NCI-H2171 (cell line): ENCODE data around the gene ATXN2L.
"Not testable (repeated sequence)": the region's sequence is repeated elsewhere in the genome, so short reads cannot be mapped to it uniquely, and the experiment has no call there.

Experiments
- DNase-seq: peaks from one replicate; lab custom pipeline; 2025; lab: John Stamatoyannopoulos, UW

ATXN2L gene

DNA sequence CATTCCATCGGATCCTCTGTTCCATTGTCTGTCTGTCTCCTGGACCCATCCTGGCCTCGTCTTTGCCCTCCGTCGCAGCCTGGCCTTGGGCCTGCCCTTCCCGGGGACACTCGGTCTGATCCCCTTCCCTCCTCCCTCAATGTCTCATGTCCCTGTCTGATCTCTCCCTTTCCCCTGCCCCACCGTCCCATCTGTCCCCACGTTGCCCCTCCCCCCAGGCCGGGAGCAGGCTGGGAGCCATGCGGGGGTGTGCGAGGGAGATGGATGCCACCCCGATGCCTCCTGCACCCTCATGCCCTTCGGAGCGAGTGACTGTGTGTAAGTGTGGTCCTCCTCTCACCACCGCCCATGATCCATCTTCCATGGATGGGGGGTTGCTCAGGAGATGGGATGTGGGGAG, 50.2 kb downstream of the ATXN2L start:
- DNase-seq = no peak

DNA sequence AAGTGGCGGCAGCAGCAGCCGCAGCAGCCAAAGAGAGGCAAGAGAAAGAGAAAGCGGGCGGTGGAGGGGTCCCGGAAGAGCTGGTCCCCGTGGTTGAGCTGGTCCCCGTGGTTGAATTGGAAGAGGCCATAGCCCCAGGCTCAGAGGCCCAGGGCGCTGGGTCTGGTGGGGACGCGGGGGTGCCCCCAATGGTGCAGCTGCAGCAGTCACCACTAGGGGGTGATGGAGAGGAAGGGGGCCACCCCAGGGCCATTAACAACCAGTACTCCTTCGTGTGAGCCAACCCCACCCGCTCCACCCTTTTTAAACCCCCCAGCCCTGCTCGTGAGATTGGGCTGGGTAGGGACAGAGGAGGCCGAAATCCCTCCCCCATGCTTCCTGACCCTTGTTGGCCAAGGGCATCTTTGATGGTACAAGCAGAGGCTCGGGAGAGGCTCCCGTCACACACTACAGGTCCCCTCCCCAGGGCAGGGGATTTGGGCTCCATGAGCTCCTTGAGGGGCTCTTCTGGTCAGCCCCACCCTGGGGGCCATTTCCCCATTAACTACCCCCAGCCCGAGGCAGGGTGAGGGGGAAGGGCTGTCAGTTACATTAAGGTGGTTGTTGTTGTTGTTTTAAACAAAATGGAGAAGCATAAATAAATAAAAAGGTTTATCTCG, 50.9 kb downstream of the ATXN2L start:
- no peak for DNase-seq

- DNase-seq = no peak
Observed at GRCh38 chr16:28874406-28874805, 51.6 kb downstream of the ATXN2L start.

DNA sequence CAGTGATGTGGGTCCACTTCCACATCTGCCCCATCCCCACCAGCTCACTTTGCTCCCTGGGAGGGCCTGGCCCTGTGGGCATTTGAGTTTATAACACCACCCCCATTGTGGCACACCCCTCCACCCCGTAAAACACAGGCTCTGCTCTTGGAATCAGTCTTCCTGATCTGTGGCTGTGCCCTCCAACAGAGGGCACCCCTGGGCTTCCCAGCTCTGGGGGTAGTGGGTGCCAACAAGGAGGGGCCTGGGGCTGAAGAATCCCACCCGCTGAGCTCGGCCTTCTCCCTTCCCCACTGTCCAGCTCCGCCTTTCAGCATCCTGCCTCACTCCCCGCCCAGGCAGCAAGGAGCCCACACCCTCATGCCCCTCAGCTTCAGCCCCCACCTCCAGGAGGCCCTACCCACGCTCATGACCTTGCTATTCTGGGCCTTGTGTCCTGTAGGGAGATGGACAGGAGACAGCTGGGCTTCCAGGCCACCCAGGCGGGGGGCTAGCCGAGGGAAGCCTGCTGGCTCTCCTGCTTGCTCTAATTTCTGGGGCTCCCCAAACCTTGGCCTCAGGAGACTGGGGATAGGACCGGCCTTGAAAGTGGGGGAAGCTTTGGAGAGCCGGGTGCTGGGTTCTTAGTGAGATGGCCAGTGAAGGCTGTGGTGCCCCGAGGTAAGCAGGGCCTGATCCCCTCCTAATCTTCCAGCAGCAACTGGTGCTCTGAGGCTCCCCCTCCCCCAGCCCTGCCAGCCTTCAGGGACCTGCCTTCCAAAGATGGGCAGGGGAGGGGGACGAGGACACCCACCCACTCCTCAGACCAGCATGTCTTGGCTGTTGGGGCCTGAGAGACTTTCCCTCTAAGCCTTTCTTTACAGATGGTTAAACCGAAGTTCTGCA, 52.6 kb downstream of the ATXN2L start:
- DNase-seq = no peak

- no peak for DNase-seq
Observed at GRCh38 chr16:28876019-28876659, 53.3 kb downstream of the ATXN2L start.

GRCh38 chr16:28876973-28877654, 54.3 kb downstream of the ATXN2L start:
- DNase-seq = no peak

- no peak for DNase-seq
Observed at GRCh38 chr16:28877655-28878000, 54.8 kb downstream of the ATXN2L start.

- DNase-seq = no peak
Observed at GRCh38 chr16:28878083-28878926, 55.5 kb downstream of the ATXN2L start, which contains the start of gene ATP2A1. Gene ATP2A1 (plus strand): TSS chr16:28878488. CDS start chr16:28878672, 184 bp downstream.

GRCh38 chr16:28879261-28879840, 56.6 kb downstream of the ATXN2L start:
- no peak for DNase-seq

DNA sequence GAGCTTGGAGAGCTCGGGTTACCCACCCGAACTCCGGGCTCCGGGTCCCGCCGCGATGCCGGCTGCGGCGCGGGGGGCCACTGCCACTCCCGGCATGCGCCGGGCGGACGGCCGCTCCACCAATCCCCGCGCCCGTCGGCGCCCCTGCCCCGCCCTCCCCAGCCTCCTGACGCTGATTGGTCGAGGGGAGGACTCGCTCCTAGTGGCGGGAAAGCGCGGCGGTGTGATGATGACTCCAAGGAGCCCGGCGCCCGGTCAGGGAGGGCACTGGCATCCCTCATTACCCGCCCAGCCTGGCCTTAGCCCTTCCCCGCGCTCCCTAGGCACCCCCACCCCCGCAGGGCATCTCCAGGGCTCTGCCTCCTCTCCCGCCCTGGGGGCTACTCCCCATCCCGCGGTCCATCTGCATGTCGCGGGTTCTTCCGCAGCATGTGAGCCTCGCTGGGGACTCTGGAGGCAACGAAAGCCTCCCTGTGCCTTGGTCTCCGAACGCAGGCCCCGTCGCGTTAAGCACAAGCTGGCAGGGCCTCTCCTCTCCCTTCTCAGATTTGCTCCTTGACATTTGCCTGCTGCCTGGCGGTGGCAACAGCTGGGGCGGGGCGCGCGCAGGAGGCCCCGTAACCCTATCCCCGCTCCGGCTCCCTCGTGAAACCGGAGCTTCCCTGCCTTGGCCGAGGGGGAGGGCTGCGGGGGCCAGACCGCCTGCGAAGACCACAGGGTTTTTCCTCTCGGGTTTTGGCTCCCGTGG, 57.2 kb downstream of the ATXN2L start:
- peak; percentile 90 for DNase-seq

DNA sequence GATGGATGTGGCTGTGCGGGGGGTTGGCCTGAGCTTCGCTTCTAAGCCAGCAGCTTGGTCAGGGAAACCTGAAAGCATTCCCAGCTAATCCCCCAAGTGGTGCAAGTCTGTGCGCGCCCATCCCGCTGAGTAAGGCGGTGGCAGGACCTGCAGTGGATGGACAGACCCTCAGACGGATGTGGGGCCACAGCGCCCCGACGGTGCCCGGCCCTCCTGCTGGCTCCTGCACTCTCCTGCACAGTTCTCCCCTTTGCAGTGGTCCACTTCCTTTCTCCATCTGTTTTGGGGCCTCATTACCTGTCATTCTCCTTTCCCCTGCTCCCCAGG, 57.8 kb downstream of the ATXN2L start:
- DNase-seq = no peak

DNA sequence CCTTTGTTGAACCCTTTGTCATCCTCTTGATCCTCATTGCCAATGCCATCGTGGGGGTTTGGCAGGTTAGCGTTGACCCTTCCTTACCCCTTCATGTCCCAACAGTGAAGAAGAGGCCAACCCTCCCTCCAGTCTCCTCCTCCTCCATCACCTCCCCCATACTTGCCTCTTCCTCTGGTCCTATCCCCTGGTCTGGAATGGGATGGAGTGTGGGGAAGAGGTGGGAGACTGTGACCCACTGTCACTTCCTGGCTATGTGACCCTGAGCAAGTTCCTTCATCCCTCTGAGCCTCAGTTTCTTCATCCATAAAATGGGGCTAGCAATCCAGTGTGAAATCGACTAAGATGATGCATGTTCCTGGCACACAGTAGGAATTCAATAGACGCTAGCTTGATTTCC, 58.2 kb downstream of the ATXN2L start:
- no peak for DNase-seq

DNA sequence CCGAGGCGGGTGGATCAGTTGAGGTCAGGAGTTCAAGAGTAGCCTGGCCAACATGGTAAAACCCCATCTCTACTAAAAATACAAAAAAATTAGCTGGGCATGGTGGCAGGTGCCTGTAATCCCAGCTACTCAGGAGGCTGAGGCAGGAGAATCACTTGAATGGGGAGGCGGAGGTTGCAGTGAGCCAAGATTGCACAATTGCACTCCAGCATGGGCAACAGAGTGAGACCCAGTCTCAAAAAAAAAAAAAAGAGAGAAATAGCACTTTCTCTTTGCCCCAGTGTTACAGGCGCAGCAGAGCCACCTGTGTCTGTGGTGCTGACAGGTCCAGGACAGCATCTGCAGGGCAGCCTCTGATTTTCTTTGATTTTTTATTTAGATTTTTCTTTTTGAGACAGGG, 58.8 kb downstream of the ATXN2L start:
- not testable (repeated sequence) for DNase-seq

DNA sequence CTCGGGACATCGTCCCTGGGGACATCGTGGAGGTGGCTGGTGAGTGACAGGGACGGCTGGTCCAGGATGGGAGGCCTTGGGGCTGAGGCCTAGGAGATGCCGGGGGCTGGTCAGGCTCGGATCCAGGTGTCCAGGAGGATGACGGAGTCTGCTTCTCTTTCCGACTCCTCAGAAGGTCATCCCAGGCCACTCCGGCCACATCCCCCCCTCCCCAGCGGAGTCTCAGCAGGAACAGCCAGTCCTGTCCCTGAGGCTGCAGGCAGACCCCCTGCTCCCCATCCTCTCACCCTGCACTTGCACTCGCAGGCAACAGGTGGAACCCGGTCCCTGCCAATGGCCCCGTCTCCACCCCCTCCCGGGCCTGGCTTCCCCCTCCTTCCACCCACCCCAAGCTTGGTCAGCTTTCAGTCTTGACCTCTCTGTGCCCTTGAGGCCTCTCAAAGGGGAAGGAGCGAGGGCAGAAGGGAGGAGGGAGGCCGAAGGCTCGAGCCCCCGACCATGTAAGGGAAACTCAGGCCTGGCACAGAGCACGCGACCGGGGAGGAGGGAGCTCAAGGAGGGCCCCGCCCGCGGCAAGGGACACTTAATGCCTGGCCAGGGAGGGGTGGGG, 59.9 kb downstream of the ATXN2L start:
- no peak for DNase-seq

GRCh38 chr16:28883221-28883996, 60.6 kb downstream of the ATXN2L start:
- DNase-seq = no peak

DNA sequence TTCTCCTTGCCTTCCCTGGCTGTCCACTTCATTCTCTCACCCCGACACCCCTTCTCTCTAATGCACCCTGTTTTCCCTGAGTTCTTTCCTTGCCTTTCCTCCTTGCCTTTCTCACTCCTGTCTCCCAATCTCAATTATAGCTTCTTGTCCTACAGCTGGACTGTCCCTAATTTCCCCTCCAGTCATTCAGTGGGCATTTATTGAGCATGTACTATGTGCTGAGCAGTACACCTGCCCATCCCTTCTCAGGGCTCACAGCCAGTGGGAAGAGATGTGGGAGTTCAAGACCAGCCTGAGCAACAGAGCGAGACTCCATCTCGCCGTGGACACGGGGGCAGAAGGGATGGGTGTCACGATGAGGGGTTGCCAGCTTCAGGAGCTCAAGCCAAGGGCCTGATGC, 61.2 kb downstream of the ATXN2L start:
- DNase-seq = no peak
